GM19099 (cell line): ENCODE data around the gene MFAP3.

Experiments
- POLR2A ChIP-seq: IDR thresholded peaks from 3 replicates; pipeline ENCODE4 v1.6.1; 2011; ENCODE audit warnings: low read depth; ENCODE audit not compliant: insufficient read length; ENCODE audit errors: extremely low read depth

The MFAP3 gene

DNA sequence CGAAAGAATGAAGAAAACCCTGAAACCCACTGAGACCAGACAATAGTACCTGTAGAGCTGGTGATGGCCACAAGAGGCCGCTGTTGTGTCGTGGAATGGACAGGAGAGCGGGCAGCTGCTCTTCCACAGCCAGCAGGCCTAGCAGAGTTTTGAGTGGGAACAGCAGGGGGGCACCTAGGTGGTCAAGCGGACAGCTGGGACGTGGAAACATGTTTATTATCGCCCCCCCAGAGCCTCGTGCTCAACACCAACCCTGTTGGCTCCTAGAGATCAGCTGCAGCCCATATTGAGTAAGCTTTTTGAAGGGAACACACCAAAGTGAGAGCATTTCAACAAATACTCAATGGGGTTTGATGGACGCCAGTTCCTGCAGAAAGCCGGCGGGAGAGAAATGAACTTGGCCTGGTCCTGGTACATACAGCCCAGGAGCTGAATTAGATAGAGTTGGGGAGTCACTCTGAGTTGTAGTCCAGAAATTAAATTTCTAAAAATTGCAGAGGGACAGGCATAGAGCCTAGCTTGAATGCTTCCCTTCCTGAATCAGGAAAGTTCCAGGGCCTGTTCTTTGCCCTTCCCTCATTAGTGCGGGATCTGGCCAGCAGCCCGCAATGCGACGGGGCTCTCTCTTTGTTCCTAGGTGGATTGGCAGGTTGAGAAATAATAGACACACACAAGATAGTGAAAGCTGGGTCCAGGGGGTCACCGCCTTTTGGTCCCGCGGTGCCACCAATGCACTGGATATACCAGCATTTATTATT, 33.8 kb downstream of the MFAP3 start:
- no peak for TF ChIP-seq POLR2A

DNA sequence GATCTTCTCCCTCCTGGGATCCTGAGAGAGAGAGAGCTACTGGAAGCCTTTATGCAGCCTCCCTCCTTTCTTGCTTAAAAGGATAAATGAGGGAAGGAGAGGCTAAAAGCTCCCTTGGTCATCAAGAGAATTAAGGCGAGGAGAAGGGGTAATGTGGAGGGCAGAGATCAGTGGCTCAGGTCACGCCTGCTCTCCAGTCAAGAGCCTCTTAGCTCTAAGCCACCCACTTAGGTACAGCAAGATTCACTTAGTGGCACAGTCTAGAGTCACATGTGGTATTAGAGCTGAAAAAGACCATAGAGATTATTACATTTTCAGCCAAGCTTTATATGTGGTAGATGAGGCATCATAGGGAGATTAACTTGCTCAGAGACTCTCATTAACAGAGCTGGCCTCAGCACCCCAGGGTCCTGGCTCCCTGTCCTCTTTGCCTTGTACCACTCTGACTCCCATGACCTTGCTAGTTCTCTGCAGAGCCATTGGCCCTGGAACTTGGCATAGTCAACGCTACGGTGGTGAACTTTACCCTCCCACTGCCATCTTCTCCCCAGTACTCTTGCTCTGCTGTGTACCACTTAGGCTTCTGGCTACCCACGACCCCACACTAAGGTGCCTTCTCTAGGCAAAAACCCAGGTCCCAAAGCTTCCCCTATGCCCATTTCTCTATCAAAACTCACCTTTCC, 37.6 kb downstream of the MFAP3 start:
- TF ChIP-seq POLR2A = no peak

DNA sequence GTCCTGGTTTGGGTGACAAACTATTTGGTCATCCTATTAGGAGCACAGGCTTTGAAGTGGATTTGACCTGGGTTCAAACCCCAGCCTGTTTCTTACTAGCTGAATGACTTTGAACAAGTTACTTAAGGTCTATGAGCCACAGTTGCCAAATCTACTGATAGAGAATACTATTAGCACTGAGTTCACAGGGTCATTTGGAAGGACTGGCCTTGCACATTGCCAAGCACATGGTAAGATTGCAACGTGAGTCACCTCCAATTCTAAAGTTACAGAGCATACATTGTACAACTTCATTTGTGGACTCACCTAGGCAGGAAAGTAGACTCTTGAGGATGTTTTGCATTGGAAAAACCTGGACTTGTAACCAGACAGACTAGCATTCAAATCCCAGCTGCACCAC, 38.9 kb downstream of the MFAP3 start:
- TF ChIP-seq POLR2A = no peak

DNA sequence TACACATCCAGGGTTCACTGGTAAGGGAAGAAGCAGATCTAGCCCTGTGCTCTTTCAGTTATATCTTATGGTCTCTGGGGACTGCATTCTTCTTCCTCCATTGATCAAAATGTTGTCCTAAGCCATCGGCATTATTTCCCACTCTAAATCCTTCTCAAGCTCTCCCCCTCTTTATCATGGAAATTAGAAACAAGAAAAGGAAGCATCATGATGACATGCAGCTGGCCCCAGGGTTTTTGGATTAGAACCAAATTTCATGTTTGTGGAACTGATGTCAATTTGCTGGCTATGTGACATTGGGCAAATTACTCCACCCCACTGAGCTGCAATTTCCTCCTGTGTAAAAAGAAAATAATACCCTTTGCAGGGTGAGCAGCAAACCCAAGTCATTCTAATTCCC, 39.5 kb downstream of the MFAP3 start:
- TF ChIP-seq POLR2A = no peak

DNA sequence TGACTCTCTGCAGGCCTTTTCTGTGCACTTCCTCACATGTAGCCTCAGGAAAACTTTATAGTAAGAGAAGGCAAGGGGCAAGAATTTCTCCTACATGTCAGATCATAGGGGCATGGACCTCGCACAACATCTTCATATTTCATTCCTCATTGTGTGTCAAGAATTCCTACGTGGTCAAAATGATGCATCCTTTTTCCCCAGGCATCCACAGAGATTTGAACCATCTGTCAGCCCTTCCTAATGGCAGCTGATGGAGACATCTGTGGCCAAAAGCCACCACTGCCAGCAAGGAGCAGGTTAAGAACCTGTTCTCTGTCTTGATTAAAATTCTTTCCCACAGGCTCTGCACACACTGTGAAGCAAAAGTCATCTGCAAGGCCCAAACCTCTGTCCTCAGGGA, 42.5 kb downstream of the MFAP3 start:
- TF ChIP-seq POLR2A = no peak

DNA sequence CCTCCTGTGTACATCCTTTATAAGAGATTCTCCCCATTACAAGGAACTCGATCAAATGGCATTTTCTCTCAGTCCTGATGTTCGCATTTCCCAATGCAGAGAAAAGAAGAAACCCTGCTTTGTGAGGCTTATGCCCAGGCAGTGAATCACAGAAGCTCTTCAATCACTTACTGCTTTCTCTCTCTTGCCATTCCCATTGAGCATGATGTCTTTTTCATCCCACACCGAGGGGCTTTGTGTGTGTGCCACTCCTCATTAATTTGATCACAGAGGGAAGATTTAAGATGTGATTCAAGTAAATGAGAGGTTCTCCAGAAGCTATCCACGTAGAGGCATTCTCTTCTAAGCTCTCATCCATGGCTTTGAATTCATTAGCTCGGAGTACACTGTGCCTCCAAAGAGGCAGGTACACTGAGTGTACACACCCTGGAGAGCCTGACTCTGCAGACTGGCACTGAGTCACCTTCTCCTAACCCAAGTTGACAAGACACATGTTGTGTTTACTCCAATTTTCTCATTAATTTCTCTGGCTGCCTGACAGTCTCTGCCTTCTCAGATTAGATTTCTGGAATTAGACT, 45.4 kb downstream of the MFAP3 start:
- no peak for TF ChIP-seq POLR2A

DNA sequence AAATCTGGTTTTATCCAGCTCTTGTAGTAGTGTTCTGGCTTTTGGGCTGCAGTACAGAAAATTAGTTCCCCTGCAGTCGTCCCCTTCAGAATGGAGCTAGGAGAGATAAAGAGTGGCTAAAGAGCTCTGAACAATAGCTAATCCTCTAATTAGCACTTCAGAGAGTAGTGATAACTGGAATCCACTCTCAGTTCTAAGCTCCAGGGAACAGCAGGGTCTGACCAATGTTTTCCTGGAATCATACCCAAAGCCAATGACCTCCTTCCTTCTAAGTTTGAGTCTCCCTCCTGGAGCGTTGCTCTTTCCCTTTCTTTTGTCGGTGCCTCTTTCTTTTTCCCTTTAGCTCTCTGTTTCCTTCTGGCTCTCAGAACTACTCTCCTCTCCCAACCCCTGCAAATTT, 47.4 kb downstream of the MFAP3 start:
- no peak for TF ChIP-seq POLR2A

DNA sequence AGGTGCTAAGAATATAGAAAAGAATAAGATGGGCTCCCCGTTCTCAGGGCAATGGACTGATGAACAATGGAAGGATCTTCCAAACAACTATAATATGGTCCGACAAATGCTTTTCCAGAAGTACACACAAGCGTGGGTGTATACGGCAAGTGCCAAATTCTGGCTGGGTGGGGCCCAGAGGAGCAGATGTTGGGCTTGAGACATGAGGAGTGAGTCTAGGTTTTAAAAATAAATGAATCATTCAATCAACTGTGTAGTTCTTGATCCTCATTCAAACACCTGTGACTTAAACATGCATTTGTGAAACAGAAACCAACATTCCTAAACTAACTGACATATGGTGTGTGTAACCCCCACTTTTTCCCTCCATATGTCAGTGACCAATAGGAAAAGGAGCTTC, 47.9 kb downstream of the MFAP3 start:
- no peak for TF ChIP-seq POLR2A

DNA sequence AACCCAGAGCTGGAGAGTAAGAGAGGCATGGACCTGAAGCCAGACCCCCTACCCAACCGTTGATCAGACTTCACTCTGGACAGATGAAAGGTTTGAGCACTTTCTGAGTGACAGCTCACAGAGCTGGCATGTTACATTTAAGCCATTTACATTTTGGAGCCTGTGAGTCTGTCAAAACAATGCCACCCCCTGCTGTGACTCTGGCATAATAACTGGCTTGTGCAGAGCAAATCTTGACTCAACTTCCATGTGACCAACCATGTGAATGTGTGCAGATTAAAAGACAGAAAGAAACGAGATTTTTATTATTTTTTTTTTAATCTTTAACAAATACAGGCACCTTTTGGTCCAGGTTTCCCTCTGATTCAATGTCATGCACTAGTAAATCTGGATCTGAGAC, 48.5 kb downstream of the MFAP3 start:
- no peak for TF ChIP-seq POLR2A

DNA sequence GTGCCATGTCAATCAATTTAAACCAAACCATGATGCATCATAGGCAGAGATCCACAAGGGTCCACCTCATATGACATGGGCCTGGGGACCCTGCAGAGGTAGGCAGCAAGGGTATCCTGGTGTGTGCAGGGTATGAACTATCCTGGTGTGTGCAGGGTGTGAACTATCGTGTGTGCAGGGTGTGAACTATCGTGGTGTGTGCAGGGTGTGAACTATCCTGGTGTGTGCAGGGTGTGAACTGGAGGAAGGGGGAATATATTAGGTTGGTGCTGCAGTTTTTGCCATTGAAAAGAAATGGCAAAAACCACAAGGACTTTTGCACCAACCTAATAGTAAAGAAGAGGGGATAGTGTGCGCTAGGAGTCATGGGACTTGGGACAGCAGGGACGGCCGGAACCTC, 50.0 kb downstream of the MFAP3 start:
- no peak for TF ChIP-seq POLR2A

DNA sequence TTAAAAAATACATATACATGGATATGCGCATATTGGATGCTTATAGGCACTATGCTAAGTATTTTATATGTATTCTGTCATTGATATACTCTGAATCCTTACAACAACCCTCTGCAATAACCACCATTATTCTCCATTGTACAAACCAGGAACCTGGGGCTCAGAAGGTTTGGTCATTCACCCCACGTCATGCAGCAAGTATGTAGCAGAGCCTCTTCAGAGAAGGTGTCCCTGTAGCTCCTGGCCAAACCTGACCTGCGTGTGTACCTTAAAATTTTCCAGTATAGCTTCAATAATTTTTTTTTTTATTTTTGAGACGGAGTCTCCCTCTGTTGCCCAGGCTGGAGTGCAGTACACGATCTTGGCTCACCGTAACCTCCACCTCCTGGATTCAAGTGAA, 51.9 kb downstream of the MFAP3 start:
- TF ChIP-seq POLR2A = no peak

DNA sequence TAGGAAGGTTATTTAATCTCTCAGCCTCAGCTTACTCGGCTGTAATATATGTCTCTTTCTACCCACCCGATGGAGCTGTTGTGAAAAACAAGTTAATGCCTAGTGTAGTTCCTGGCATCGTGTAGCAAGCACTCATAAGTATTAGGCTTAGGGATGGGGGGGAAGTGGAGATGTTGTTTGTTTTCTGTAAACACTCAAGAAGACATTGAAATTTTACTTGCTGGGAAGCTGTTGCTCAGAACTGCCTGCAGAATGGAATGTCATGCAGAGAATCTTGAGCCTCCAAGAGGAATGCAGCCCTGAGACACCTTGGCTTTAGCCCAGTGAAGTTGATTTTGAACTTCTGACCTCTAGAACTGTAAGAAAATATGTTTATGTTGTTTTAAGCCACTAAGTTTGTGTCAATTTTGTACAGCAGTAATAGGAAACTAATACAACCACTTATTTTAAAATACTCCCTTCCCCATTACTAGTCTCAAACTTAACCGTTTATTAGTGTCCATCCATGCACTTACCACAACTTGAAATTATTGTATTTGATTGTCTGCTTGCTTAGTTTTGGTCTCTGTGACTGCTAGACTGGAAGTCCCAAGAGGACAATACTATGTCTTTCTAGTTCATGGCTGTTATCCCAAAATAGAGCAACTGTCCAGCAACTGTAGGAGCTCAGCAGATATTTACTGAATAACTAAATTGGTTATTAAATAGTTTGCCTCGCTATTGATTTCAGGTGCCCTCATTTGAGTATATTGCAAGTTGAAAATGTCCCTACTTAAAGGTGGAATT, 53.8 kb downstream of the MFAP3 start:
- TF ChIP-seq POLR2A = no peak

DNA sequence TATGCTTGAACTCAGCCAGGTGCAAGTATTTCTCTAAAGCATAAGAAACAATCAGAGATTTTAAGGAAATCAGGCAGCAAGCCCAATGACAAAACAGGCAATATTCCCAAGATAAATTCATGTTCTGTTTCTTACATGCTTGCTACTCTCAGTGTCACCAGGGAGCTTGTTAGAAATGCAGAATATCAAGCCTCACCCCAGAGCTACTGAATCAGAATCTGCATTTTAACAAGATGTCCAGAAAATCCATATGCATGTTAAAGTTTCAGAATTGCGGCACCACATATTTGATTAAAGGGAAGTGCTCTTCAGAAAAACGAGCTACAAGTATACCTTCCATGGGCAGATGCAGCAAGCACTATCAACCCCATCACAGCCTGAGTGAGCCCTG, 54.4 kb downstream of the MFAP3 start:
- no peak for TF ChIP-seq POLR2A

DNA sequence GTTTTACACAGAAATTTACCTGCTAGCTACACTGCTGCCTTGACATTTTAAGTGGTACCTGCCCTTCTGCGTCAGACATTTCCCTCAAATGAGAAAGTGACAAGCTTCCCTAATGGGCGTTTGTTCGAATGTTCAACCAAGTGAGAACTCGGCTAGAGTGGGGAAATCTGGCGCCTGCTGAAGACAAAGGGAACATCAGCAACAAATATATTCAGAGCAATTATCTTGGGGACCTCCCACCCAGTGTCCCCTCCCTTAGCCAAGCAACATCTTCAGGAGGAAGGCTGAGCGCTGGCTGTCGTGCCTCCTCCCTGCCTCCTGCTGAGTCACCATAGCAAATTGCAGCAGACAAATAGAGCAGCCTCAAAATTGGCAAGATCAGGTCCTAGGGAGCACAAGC, 57.1 kb downstream of the MFAP3 start:
- no peak for TF ChIP-seq POLR2A

DNA sequence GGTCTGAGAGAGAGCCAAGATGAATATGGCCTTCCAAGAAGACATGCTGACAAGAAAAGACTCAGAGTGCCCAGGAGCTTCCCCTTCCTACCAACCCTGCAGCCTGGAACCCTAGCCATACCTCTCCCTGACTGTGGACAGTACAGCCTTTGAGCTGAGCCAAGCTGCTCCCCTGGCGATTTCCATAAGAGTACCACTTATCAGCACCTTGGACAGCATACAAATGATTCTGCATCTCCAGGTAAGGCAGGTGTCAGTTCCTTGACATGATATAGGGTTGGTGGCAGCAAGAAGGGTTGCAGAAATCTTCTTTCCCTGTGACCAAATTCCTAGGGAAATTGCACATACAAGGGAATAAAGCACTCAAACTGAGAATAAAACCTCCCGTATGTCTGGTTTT, 58.3 kb downstream of the MFAP3 start:
- no peak for TF ChIP-seq POLR2A

DNA sequence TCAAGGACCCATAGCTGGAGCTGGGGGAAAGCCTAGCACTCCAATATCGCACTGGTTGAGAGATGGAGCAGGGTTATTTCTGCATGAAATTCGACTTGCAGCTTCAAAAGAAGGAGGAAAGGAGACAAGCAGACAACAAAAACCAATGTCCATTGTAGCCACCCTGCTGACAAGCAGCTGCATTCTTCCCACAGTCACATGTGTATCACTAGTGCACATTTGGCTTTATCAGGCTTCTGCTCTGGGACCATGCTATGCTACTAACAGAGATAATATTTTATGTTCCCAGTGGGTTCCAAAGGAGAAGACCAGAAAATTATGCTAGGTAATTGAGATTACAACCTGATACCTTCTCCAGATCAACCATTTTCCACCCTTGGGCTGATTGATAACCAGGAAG, 59.7 kb downstream of the MFAP3 start:
- TF ChIP-seq POLR2A = no peak

DNA sequence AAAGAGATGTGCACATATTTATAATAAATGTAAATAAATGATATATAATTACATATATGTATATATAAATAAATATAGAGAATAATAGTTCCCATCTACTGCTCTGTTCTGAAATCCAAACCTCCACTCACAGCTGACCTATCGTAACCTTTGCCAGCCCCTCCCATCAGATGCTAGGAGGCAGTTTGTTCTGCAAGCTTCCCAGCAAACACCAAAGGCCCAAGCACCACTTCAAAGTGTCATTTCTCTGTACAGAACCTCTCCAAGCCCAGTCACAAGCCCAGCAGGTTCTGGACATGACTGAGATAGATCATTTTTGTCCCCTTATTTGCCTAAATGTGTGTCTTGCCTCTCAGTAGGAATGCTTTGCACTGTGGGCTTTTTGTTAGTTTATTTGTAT, 62.4 kb downstream of the MFAP3 start:
- no peak for TF ChIP-seq POLR2A
